Midbrain (tissue), 1 donor: ENCODE results near the gene KRTAP12-3.
"Not testable (repeated sequence)": the region's sequence is repeated elsewhere in the genome, so short reads cannot be mapped to it uniquely, and the experiment has no call there.

Experiments
- DNase-seq: peaks from one replicate; lab custom pipeline; 2025; lab: John Stamatoyannopoulos, UW

Gene KRTAP12-3

GRCh38 chr21:44657635-44658540 is at the start of gene KRTAP12-3:
Gene KRTAP12-3 (plus strand): TSS chr21:44657932. CDS start chr21:44657980, 48 bp downstream.
- DNase-seq, result no peak

GRCh38 chr21:44609193-44609592 is 48.5 kb upstream of the KRTAP12-3 start:
- DNase-seq, result no peak

- not testable (repeated sequence) for DNase-seq
Measured at GRCh38 chr21:44610157-44610843, 47.4 kb upstream of the KRTAP12-3 start.

- no peak for DNase-seq
Measured at GRCh38 chr21:44611551-44611950, 46.2 kb upstream of the KRTAP12-3 start.

- DNase-seq, result no peak
Measured at GRCh38 chr21:44612029-44612486, 45.7 kb upstream of the KRTAP12-3 start, which contains the start of gene KRTAP10-8. Gene KRTAP10-8 (plus strand): TSS chr21:44612079. CDS start chr21:44612101, 22 bp downstream.

- DNase-seq, result no peak
Measured at GRCh38 chr21:44612669-44613229, 45.0 kb upstream of the KRTAP12-3 start.

- DNase-seq, result no peak
Measured at GRCh38 chr21:44613386-44614155, 44.2 kb upstream of the KRTAP12-3 start.

- DNase-seq, result no peak
Measured at GRCh38 chr21:44614161-44614631, 43.5 kb upstream of the KRTAP12-3 start.

GRCh38 chr21:44614961-44615391 is 42.8 kb upstream of the KRTAP12-3 start:
- DNase-seq, result no peak

GRCh38 chr21:44615466-44615865 is 42.3 kb upstream of the KRTAP12-3 start:
- DNase-seq, result no peak

- no peak for DNase-seq
Measured at GRCh38 chr21:44615911-44616590, 41.7 kb upstream of the KRTAP12-3 start.

GRCh38 chr21:44616591-44616926 is 41.2 kb upstream of the KRTAP12-3 start:
- DNase-seq, result no peak

GRCh38 chr21:44617071-44617501 is 40.6 kb upstream of the KRTAP12-3 start:
- DNase-seq, result no peak

GRCh38 chr21:44618504-44618903 is 39.2 kb upstream of the KRTAP12-3 start:
- no peak for DNase-seq

- DNase-seq, result no peak
Measured at GRCh38 chr21:44618909-44619308, 38.8 kb upstream of the KRTAP12-3 start.

GRCh38 chr21:44619886-44620285 is 37.8 kb upstream of the KRTAP12-3 start:
- DNase-seq, result no peak

- DNase-seq, result no peak
Measured at GRCh38 chr21:44623575-44623974, 34.2 kb upstream of the KRTAP12-3 start.

GRCh38 chr21:44625756-44626155 is 32.0 kb upstream of the KRTAP12-3 start:
- no peak for DNase-seq

- DNase-seq, result no peak
Measured at GRCh38 chr21:44626262-44626661, 31.5 kb upstream of the KRTAP12-3 start.

- DNase-seq, result no peak
Measured at GRCh38 chr21:44626673-44627143, 31.0 kb upstream of the KRTAP12-3 start, which contains the start of gene KRTAP10-9. Gene KRTAP10-9 (plus strand): TSS chr21:44627093. CDS start chr21:44627172, 79 bp downstream.
